C4-2B (cell line): ENCODE results near the gene YIPF6.

Source experiments
- H3K27ac ChIP-seq: fragments of 450-650 bp; 2 replicates; pipeline ENCODE4 v1.5.1; 2017
- CTCF ChIP-seq: fragments of 450-650 bp; conservative IDR thresholded peaks from 2 replicates; pipeline ENCODE4 v1.5.1; 2017; ENCODE audit warnings: mild to moderate bottlenecking
- ZFX ChIP-seq: fragments of 450-650 bp; IDR thresholded peaks from 2 replicates; pipeline ENCODE4 v1.6.1; 2017

The YIPF6 gene

DNA sequence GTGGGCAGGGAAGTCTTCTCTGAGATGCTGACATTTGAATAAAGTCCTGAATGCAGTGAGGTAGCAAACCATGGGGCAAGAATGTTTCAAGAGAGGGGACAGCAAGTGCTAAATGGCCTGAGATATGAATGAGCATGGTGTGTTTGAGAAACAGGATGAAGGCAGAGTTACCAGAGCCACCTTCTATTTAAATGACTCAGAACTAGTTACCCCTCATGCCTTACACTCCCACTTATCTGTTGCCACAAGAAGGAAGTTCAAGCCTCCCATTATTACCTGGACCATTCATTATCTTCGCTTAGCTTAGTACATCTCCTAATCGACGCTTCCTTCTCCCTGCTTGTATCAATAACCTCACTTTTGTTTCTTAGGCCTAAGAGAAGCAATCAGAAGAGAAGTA lies 81.0 kb downstream of the YIPF6 start:
- TF ChIP-seq CTCF (no peak), ZFX (no peak)
- no peak overlapping the region for H3K27ac ChIP-seq

DNA sequence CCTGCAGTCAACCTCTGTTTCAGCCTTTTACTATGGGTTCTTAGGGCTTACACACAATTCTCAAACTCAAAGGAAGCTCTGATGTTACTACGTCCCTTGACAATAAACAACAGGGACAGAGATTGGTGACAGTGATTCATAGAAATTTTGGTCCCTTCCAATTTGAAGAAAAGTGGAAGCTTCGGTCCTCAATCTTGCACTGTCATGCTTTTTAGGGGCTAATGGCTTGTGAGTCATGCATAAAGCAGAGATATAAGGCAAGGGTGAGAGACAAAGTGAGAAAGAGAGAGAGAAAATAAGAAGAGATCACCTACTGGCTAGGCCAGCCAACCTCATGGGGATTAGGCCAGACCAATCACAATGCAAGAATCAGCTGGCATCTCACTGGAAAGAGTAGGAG lies 85.4 kb downstream of the YIPF6 start:
- TF ChIP-seq CTCF (no peak), ZFX (no peak)
- no peak overlapping the region for H3K27ac ChIP-seq
